Fibroblast of skin of left quadriceps (primary cell): ENCODE data around the gene FCHSD2.

Experiments used
- DNase-seq, 2 experiments: peaks; one replicate each; pipeline ENCODE4 v3.0.0-alpha.2; 2013; ENCODE audit warnings: low read depth in 2 of 2

FCHSD2 gene

GRCh38 chr11:72971192-72971967 lies 170.7 kb downstream of the FCHSD2 start:
- no peak for DNase-seq

DNA sequence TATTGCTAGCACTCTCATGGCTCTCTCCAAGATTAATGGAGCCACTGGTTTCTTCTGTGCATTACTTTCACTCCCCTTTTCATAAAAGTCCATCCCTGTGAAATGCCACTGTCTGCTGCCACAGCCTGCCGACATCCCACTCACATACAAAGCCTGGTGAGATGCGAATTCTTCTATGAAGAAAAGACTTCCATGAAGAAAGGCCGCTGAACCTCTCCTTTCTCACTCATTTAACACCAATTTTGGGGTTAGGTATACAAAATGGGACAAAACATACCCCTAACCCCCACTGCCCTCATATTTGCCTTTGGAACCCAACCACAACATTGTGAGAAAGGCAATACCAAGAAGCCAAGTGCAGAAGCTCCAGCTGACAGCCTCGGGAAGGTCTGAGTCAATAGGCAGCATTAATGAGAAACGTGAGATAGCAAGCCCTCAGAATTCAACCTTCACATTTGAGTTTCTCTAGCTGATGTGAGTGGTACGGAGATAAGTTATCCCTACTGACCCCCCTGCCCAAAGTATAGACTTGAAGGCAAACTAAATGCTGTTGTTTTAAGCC lies 171.5 kb downstream of the FCHSD2 start:
- no peak for DNase-seq

GRCh38 chr11:72969894-72970335 lies 172.2 kb downstream of the FCHSD2 start:
- peak; percentile 57 to 66 for DNase-seq

- DNase-seq: no peak
Observed at GRCh38 chr11:72968390-72968789, 173.7 kb downstream of the FCHSD2 start.

- DNase-seq: no peak
Observed at GRCh38 chr11:72965672-72966071, 176.4 kb downstream of the FCHSD2 start.

DNA sequence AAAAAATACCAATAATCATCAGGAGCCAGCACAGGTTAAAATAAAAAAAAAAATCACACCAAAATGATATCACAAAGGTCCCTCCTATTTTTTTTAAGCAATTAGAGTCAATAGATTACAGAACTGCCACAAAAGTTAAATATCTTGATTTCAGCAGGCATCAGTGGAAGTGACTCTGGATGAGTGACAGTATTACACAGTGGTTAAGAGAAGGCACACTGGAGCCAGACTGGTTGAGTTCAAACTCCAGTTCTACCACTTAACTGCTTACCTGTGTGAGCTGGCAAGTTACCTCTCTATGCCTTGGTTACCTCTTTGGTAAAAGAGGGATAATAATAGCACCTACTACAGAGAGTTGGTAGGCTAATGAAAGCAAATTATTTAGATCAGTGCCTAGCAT lies 179.4 kb downstream of the FCHSD2 start:
- DNase-seq: no peak

- peak; percentile 41 to 48 for DNase-seq
Observed at GRCh38 chr11:72962084-72962483, 180.0 kb downstream of the FCHSD2 start.

DNA sequence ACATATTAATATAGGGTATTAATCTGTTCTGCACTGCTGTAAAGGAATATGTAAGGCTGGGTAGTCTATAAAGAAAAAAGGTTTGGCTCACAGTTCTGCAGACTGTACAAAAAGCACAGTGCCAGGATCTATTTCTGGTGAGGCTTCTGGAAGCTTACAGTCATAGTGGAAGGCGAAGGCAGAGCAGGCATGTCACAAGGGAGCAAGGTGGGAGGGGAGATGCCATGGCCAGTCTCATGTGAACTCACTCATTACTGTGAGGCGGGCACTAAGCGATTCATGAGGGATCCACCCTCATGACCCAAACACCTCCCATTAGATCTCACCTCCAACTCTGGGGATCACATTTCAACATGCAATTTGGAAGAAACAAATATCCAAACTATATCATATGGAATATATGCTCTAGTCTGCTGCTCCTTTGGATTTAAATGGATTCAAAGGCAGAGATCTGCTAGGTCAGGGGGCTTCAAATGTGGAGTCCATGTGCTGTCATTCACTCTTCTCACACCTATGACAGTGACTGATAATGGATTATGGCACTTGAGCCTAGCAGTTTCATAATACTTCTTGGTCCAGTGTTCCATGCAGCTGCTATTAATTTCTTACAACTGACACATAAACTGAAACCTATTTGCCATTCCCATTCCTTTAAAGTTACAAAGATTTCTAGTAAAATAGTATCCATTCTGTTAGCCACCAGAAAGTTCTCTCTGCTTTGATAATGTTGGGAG lies 182.0 kb downstream of the FCHSD2 start:
- no peak for DNase-seq

DNA sequence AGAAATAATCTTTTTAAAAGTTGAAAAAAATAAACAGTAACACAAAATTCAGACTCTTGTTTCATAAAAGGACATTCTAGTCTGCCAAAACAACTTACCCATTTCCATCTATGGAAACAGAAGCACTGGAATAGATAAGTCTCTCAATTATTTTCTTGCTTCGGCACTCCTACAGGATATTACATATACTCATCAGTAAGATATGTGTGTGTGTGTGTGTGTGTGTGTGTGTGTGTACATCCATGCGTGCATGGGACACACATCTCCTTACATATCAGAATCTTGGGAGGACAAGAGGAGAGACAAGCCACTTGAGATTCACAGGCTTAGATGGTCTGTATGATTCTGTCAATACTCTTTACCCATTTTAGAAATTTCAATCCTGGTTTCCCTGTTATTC lies 183.3 kb downstream of the FCHSD2 start:
- DNase-seq: no peak

DNA sequence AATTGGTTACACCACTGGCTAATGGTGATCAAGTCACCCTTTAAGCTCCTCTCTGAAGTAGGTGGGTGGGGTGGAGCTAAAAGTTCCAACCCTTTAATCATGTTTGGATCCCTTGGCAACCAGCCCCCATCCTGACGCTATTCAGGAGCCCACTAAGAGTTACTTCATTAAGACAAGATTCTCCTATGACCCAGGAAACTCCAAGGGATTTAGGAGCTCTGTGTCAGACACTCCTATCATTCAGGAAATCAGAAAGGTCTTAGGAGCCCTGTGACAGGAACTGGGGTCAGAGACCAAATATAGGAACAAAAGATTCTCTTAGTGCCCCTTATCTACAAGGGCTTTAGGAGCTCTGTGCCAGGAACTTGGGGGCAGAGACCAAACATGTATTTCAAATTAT lies 186.7 kb downstream of the FCHSD2 start:
- DNase-seq: no peak

DNA sequence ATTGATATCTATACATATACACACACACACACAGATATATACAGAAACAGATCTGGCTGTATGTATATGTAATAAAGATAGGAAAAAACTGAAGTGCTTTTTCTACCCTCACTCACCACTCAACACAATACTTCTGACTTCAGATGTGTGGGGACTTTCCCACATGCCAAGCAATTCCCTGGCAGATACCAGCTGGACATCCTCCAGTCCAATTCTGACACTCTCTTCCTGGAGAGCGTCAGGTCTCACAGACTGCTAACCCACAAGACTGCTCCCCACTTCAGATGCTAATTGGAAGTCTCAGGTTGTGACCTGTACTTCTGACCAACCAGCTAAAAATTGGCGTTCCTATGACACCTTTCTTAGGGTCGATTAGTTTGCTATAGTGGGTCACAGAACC lies 187.3 kb downstream of the FCHSD2 start:
- no peak for DNase-seq

DNA sequence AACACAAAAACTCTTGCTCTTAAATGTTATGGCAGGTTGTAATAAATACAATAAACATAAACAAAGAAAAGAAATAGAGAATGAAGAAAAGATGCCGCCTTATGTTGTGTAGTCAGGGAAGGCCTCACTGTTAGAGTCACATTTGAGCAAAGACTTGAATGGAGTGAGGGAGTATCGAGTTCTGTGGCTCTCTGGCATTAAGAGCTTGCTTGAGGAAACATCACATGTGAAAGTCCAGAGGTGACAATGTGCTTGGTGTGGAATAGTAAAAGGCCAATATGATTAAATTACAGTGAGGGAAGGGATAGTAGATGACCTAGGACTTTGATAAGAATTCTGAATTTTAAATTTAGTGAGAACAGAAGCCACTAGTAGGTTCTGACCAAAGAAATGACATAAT lies 188.5 kb downstream of the FCHSD2 start:
- DNase-seq: no peak

GRCh38 chr11:72951888-72952287 lies 190.2 kb downstream of the FCHSD2 start:
- DNase-seq: no peak

GRCh38 chr11:72951193-72951592 lies 190.9 kb downstream of the FCHSD2 start:
- DNase-seq: no peak

DNA sequence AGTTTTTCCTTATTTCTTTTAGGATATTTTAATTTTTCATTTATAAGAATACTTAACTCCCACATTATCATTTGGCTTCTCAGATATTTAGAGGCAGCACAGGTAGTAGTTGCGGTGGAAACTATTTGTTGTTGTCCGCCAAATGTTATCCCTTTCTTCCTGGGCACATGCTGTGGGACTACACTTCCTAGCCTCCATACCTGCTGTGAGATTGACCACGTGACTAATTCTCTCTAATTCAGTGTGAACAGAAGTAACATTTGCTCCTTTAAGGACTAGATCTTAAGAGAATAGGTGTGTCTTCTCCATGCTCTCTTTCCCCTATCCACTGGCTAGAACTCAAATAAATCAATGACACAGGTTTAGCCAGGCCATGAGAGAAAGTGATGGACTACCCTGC lies 191.4 kb downstream of the FCHSD2 start:
- DNase-seq: no peak

DNA sequence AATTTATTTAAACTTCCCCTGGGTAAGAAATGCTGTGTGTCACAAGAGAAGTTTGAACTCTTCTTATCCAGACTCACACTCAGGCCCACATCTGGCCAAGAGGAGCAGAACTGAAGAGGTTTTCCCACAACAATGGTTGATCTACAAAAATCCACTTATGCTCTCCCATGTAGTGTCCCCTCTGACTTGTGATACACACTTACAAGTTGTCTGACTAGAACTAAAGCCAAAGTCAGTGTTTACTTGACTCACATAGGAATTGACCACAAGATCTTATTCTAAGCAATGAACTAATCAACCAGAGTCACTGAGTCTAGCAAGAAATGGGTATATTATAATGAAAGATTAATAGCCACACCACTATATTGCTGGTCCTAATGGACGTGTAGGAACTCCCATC lies 194.9 kb downstream of the FCHSD2 start:
- no peak for DNase-seq

- DNase-seq: no peak
Observed at GRCh38 chr11:72943664-72944063, 198.5 kb downstream of the FCHSD2 start.

- DNase-seq: no peak
Observed at GRCh38 chr11:72940417-72940816, 201.7 kb downstream of the FCHSD2 start.

DNA sequence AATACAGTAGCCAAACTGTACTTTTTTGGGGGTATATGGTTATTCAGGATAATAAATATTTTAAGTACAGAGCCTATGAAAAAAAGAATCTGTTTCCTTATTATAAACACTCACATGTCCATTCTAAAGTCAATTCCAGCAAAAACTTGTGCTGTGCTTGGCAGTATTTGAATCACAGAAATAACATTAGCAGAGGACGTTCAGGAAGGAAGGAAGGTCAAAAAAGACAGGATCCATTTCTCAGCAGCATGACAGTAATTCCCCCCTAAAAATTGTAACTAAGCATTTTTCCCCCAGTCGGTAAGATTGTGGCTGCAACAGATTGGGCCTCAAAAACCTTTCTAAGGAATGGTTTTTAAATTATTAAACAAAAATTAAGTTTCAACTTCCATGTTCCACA lies 203.1 kb downstream of the FCHSD2 start:
- no peak for DNase-seq

DNA sequence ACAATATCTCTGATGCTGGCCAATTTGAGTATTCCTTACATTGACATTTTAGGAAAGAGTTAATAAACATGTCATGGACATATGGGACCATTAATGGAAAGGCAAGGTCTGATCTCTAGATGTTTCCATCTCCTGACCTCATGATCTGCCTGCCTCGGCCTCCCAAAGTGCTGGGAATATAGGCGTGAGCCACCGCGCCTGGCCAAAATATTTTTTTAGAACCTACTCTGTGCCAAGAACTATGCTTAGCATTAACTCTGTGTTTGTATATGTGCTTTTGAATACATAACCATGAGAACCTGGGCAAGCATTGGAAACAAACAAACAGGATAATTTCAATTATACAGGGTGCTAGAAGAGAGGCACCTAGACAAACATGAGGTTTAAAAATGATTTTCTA lies 204.7 kb downstream of the FCHSD2 start:
- no peak for DNase-seq

DNA sequence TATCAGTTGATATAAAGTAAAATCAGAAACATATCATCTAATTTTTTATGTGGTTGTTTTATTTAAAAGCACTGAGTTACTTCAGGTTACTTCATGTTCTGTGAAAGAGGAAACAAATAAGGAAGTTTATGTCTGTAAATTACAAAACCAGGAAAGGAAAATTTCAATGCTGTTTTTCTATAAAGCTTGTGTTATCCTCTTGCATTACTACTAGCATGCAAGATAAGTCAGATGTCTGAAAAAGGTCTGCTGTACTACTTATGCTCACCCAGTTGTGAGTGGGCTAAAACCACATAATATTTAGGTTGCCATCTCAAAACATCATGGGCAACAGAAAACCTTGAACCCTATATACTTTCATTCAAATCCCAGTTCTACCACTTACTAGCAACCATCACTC lies 206.4 kb downstream of the FCHSD2 start:
- no peak for DNase-seq

DNA sequence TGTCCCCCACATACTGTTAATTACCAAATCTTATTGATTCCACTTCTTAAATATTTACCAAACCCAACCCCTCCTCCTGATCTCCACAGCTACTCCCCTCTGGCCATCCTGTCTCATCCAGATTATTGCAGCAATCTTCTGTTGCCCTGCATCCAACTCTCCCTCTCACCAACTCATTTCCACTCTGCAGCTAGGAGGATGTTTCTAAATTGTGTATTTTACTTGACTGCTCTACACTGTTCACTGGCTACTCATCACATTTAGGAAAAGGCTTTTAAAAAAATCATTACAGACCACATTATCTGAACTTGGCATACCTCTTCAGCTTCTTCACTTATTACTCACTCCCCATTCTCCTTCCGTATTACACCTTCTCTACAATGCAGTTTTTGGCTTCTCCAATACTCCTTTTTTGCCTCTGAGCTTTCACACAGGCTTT lies 210.0 kb downstream of the FCHSD2 start:
- DNase-seq: peak; percentile 29 to 35

- no peak for DNase-seq
Observed at GRCh38 chr11:72930008-72930407, 212.1 kb downstream of the FCHSD2 start.
